AML-193 (cell line): ENCODE results near the gene FBXW8.

Experiments used
- DNase-seq, 2 experiments: peaks; one replicate each; lab custom pipeline; 2025; lab: John Stamatoyannopoulos, UW

FBXW8 gene

GRCh38 chr12:116955382-116956021 is 44.8 kb downstream of the FBXW8 start:
- DNase-seq = no peak

GRCh38 chr12:116958402-116959197 is 47.9 kb downstream of the FBXW8 start:
- DNase-seq = no peak

GRCh38 chr12:116959198-116959460 is 48.4 kb downstream of the FBXW8 start:
- no peak for DNase-seq

GRCh38 chr12:116959845-116960514 is 49.2 kb downstream of the FBXW8 start:
- no peak for DNase-seq

GRCh38 chr12:116962197-116962596 is 51.4 kb downstream of the FBXW8 start:
- DNase-seq = no peak

- no peak for DNase-seq
Measured at GRCh38 chr12:116962783-116963356, 52.1 kb downstream of the FBXW8 start.

GRCh38 chr12:116964054-116965050 is 53.6 kb downstream of the FBXW8 start:
- no peak for DNase-seq

- no peak for DNase-seq
Measured at GRCh38 chr12:116968986-116969385, 58.2 kb downstream of the FBXW8 start.

GRCh38 chr12:116969615-116970585 is 59.1 kb downstream of the FBXW8 start:
- no peak for DNase-seq

- no peak for DNase-seq
Measured at GRCh38 chr12:116971222-116971621, 60.5 kb downstream of the FBXW8 start.

GRCh38 chr12:116975779-116976393 is 65.1 kb downstream of the FBXW8 start:
- no peak for DNase-seq

GRCh38 chr12:116977465-116978380 is 67.0 kb downstream of the FBXW8 start:
- no peak for DNase-seq

- DNase-seq = no peak
Measured at GRCh38 chr12:116978791-116979508, 68.2 kb downstream of the FBXW8 start.

GRCh38 chr12:116980083-116980482 is 69.3 kb downstream of the FBXW8 start:
- no peak for DNase-seq

GRCh38 chr12:116982791-116983411 is 72.2 kb downstream of the FBXW8 start:
- DNase-seq = no peak

- DNase-seq = no peak
Measured at GRCh38 chr12:116984098-116984497, 73.3 kb downstream of the FBXW8 start.

GRCh38 chr12:116990329-116990728 is 79.6 kb downstream of the FBXW8 start:
- no peak for DNase-seq
